ENCODE measurements around the gene MTIF2. TPM values are rescaled to one million over a fixed set of nuclear protein-coding genes. Genes with fewer than 3 reads are reported as not detected.
A peak's percentile ranks its signal among the peaks of the same experiment; 100 is the strongest.

Gene MTIF2
- total RNA-seq: 10 to 100 TPM; 16.1 to 22.6 (median 21.0) TPM

- Histone ChIP-seq H3K4me1 (peaks cover 13 to 20% (median 18%) of the 10 kb centered on the region in 4 donors), H3K9me3 (no peaks in the 10 kb centered on the region), H3K27ac (replicated peaks in 1 of 4) (peak within 1 kb of the TSS; percentile 83 to 90 (median 88)), H3K36me3 (peaks cover 14 to 33% (median 24%) of the 10 kb centered on the region in 4 donors), H3K27me3 (no peaks in the 10 kb centered on the region), H3K4me3 (peak within 1 kb of the TSS; percentile 71 to 83 (median 72))
- WGBS: under 1% methylated on average over 37 of the region's 43 CpGs
- DNase-seq (ENCODE audit: extremely low spot score): peak; percentile 97
- peak; percentile 81 to 92 for TF ChIP-seq POLR2AphosphoS5 (IDR thresholded peaks at IDR 0.05)
- TF ChIP-seq POLR2A (IDR thresholded peaks at IDR 0.05; ENCODE audit: low read depth): no peak
- no peak for TF ChIP-seq EP300 (IDR thresholded peaks at IDR 0.05)
- TF ChIP-seq CTCF (IDR thresholded peaks at IDR 0.05): peak in 2 of 3 experiments; percentile 2 to 26
- intact Hi-C loops (cut with DNase I): loop anchor here (2.0 to 10.0 kb wide), 3 partner anchors 66 to 246 kb away; partner anchors contain the start of gene CFAP36
Measured at GRCh38 chr2:55268907-55269644, at the start of gene MTIF2. Gene MTIF2, minus strand, starts transcription at chr2:55269231. Its CDS starts 5,373 bp downstream, at chr2:55263858.

GRCh38 chr2:55314985-55315384 lies 46.0 kb upstream of the MTIF2 start:
- Histone ChIP-seq H3K27me3 (no peaks in the 10 kb centered on the region), H3K4me3 (no peak overlapping the region), H3K4me1 (no peaks in the 10 kb centered on the region), H3K27ac (replicated peaks in 1 of 4) (no peak overlapping the region), H3K9me3 (no peaks in the 10 kb centered on the region), H3K36me3 (peaks cover 17 to 88% (median 42%) of the 10 kb centered on the region in 4 donors)
- intact Hi-C loops (cut with DNase I): no loop called here
- DNase-seq (ENCODE audit: extremely low spot score): no peak
- no peak for TF ChIP-seq CTCF (IDR thresholded peaks at IDR 0.05)
- no peak for TF ChIP-seq EP300 (IDR thresholded peaks at IDR 0.05)
- TF ChIP-seq POLR2AphosphoS5 (IDR thresholded peaks at IDR 0.05): no peak
- no peak for TF ChIP-seq POLR2A (IDR thresholded peaks at IDR 0.05; ENCODE audit: low read depth)
- 92% methylated on average over 1 of the region's 1 CpG for WGBS

- Histone ChIP-seq H3K27ac (replicated peaks in 1 of 4) (no peak overlapping the region), H3K4me1 (no peaks in the 10 kb centered on the region), H3K27me3 (no peaks in the 10 kb centered on the region), H3K9me3 (no peaks in the 10 kb centered on the region), H3K4me3 (no peak overlapping the region), H3K36me3 (peaks cover 5 to 80% (median 38%) of the 10 kb centered on the region in 4 donors)
- DNase-seq (ENCODE audit: extremely low spot score): no peak
- WGBS: 89% methylated on average over 1 of the region's 1 CpG
- intact Hi-C loops (cut with DNase I): no loop called here
- TF ChIP-seq POLR2A (IDR thresholded peaks at IDR 0.05; ENCODE audit: low read depth): no peak
- no peak for TF ChIP-seq POLR2AphosphoS5 (IDR thresholded peaks at IDR 0.05)
- TF ChIP-seq CTCF (IDR thresholded peaks at IDR 0.05): no peak
- no peak for TF ChIP-seq EP300 (IDR thresholded peaks at IDR 0.05)
Measured at GRCh38 chr2:55311444-55311870, 42.4 kb upstream of the MTIF2 start.

GRCh38 chr2:55309446-55309845 lies 40.4 kb upstream of the MTIF2 start:
- intact Hi-C loops (cut with DNase I): no loop called here
- no peak for TF ChIP-seq POLR2AphosphoS5 (IDR thresholded peaks at IDR 0.05)
- no peak for TF ChIP-seq EP300 (IDR thresholded peaks at IDR 0.05)
- TF ChIP-seq POLR2A (IDR thresholded peaks at IDR 0.05; ENCODE audit: low read depth): no peak
- TF ChIP-seq CTCF (IDR thresholded peaks at IDR 0.05): no peak
- Histone ChIP-seq H3K36me3 (peaks cover 0 to 76% (median 29%) of the 10 kb centered on the region in 4 donors), H3K4me1 (no peaks in the 10 kb centered on the region), H3K27ac (replicated peaks in 1 of 4) (no peak overlapping the region), H3K27me3 (no peaks in the 10 kb centered on the region), H3K9me3 (no peaks in the 10 kb centered on the region), H3K4me3 (no peak overlapping the region)
- 72% methylated on average over 2 of the region's 2 CpGs for WGBS
- no peak for DNase-seq (ENCODE audit: extremely low spot score)
